ENCODE results near the gene GEMIN2. TPM values are rescaled to one million over a fixed set of nuclear protein-coding genes. Genes with fewer than 3 reads are reported as not detected.

GEMIN2 gene
- total RNA-seq, 4 donors from 2014 or later, result 9.5 to 17.1 (median 15.6) TPM

Small RNA genes within 50 kb of the gene (small RNA-seq; reads per million reads assigned to genes)
- gene AL109628.1, result not detected

Other genes starting within 250 kb of the GEMIN2 start
- 100 to 1,000 TPM in 3 of 4 donors, 10 to 100 TPM in 1; 89.9 to 152 (median 113) TPM for gene SEC23A, start 11.1 kb upstream of the GEMIN2 start, total RNA-seq
- 10 to 100 TPM; 17.7 to 25.5 (median 19.5) TPM for gene TRAPPC6B, start 56.0 kb downstream of the GEMIN2 start, total RNA-seq
- gene PNN, start 60.9 kb downstream of the GEMIN2 start, total RNA-seq, result 10 to 100 TPM; 26.4 to 59.4 (median 37.7) TPM
- 10 to 100 TPM; 13.8 to 19.4 (median 16.7) TPM for gene MIA2, start 119.6 kb downstream of the GEMIN2 start, total RNA-seq